Measurements from ENCODE around the gene ATP1A4. TPM values are rescaled to one million over a fixed set of nuclear protein-coding genes. Genes with fewer than 3 reads are reported as not detected.

Gene ATP1A4
- total RNA-seq, 2 experiments from 2014 or later = not detected

- POLR2A ChIA-PET = no interaction called here
These were observed 42.7 kb downstream of the ATP1A4 start for GRCh38 chr1:160193832-160194736.

DNA sequence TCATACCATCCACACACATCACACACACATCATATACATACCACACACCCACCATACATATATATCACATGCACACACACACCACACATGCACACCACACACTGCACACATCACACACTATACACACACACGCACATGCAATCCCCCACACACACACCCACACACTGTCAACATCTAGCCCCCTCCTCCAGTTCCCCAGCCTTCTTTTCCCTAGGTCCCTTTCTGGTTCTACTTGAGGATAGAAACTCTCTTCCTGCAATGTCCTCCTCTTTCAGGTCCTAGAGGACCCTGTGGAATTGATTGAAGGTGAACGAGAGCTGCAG lies 43.3 kb downstream of the ATP1A4 start:
- CTCF ChIA-PET = interaction anchor here (1.1 to 2.2 kb wide), 2 partner anchors 57 to 97 kb away, joined by 4 to 13 read pairs; no protein-coding TSS in a partner anchor
- POLR2A ChIA-PET = no interaction called here

More at GRCh38 chr1:160193832-160194736, 42.7 kb downstream of the ATP1A4 start:
- CTCF ChIA-PET = interaction anchor here (0.6 to 2.4 kb wide), 23 partner anchors 8 to 352 kb away, joined by 3 to 18 read pairs (median 4); partner anchors contain the start of genes DCAF8 and PEX19

DNA sequence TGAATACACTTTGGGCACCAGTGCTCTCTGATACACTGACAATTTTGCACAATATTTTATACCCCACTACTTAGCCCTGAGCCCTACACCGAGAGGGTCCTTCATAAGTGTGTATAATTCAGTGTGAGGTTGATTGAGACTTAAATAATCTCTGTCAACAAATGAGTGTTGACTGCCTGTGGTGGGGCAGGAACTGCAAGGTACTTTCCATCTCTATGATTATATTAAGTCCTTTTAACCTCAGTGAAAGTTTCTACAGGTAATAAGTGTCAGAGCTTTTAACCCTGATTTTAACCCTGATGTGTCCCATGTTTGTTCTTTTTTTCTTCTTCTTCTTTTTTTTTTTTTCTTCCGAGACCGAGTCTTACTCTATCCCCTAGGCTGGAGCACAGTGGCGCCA lies 44.7 kb downstream of the ATP1A4 start:
- POLR2A ChIA-PET = no interaction called here
- CTCF ChIA-PET = interaction anchor here (0.7 to 2.2 kb wide), 2 partner anchors 96 to 141 kb away, joined by 3 to 13 read pairs; no protein-coding TSS in a partner anchor

DNA sequence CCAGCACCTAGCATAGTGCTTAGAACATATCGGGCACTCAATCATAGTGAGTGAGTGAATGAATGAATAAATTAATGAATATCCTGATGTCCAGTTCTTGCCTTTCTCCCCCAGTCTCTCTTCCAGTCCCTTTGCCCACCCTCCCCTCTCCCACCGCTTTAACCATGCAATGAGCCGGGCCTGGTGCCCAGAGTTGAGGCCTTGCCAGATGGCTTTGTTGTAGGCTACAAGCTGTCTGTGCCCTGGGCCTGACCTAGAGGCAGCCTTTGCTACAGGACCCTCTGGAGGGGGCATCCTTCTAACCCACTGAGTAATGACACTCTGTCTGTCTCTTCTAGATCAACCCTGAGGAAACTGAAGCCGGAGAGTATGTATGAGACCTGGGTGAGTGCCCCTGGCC lies 45.8 kb downstream of the ATP1A4 start:
- ChIA-PET POLR2A (no interaction called here), CTCF (interaction anchor here (1.2 kb wide), 1 partner anchor 92 kb away, joined by 3 read pairs; no protein-coding TSS in a partner anchor)

DNA sequence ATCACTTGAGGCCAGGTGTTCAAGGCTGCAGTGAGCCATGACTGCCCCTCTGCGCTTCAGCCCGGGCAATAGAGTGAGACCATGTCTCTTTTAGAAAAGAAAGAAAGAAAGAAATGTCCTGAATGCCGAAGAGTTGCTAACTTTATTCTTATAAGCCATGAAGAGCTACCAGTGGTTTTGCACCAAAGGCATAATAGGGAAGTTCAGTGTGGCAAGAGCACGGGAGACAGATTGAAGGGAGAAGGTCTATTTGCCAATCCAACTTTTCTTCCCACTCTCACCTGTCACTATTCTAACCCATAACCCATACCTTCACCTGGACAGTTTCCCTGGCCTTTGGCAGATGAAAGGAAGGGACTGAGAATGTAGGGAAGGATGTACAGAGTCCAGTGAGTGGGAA lies 49.4 kb downstream of the ATP1A4 start:
- POLR2A ChIA-PET = no interaction called here

DNA sequence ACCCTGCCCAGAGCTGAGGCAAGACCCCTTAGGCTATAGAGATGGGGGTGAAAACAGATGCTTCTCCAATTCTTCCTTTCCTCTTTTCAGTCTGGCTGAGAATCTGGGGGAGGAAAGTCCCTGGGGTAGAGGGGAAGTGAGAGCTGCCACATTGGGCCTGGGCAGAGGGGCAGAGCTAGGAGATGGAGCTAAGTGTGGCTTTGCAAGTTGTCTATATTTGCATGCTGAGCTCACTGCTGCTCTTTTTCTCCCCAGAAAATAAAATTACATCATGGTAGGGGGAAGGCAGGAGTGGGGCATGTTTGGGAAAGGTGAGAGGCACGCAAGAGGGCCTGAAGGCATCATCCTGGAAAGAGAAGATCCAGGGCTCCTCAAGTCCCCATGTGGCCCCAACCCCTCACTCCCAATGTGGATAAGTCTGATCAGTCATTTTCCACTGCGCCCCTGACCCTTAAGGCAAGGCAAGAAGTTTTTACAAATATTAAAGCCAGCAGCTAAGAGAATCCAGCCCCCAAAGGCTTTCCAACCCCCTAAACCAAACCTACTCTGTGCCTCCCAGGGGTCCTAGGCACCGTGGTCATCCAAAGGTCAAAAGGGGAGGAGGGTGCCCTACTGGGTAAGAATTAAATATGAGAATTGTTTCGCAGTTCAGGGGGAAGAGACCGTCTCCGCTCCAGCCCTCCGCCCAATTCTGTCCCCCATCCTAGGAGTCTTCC lies 53.3 kb downstream of the ATP1A4 start:
- ChIA-PET CTCF (interaction anchor here (0.6 to 1.7 kb wide), 3 partner anchors 86 to 280 kb away, joined by 3 to 5 read pairs (median 4); partner anchors contain the start of gene IGSF8), POLR2A (no interaction called here)

More for the DNA sequence above, 49.4 kb downstream of the ATP1A4 start:
- CTCF ChIA-PET = interaction anchor here (1.3 to 1.5 kb wide), 2 partner anchors 8 to 32 kb away, joined by 3 to 8 read pairs; no protein-coding TSS in a partner anchor

DNA sequence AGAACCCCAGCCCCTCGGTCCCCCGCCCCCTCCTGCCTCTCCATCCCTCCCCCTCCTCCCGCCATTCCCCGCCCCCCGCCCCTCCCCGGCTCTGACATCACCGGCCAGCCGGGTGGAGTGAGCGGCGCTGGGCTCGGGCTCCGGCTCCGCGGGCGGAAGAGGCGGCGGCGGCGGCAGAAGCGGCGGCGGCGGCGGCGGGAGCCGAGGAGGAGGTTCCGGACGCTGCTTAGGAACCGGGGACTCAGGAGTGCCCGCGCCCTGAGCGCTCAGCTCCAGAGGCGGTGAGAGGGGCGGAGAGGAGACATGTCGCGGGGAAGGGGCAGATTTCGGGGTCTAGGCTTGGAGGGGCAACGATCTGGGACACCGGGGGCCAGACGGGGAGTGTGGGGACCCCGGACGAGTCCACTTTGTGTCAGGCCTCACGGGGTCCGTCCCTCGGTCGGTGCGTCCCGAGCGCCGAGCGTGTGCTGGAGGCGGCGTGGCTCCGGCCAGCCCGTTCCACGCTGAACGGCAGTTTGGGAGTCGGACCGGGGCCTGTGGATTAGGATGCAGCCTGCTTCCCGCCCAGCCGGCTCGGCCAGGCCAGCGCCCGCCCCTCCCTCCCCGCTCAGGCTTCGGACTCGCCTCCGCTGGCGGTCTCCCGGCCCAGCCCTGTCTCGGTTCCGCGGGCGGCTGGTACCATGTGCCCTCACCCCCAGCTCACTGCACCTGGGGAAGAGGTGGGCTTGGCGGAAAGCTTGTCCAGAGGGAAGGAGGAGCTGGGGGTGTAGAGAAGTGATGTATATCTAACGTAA lies 54.0 kb downstream of the ATP1A4 start, which contains the start of gene PEA15:
PEA15 (plus strand) TSS at position 143 of the 794 bp plus-strand sequence. CDS start 6,161 bp downstream, outside the sequence.
- ChIA-PET CTCF (interaction anchor here (0.6 to 1.7 kb wide), 4 partner anchors 12 to 281 kb away, joined by 3 to 5 read pairs (median 3); partner anchors contain the start of gene IGSF8), POLR2A (no interaction called here)

DNA sequence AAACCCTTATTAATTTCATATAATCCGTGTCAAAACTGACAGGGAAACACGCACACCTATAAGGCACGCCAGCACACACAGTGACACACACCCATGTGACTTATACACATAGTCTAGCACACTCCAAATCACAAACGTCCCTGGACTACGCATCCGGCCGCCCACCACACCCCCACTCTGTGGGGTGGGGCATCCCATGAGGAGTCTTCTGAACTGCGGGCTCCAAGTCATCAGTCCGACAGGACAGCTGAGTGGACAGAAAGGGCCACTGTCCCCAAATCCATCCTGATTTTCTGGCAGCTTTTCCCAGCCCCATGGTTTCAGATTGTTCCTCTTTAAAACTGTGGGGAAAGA lies 54.6 kb downstream of the ATP1A4 start:
- CTCF ChIA-PET = interaction anchor here (0.6 to 1.7 kb wide), 3 partner anchors 13 to 86 kb away, joined by 3 to 4 read pairs (median 3); no protein-coding TSS in a partner anchor
- POLR2A ChIA-PET = interaction anchor here (0.6 kb wide), 1 partner anchor 83 kb away, joined by 4 read pairs; no protein-coding TSS in a partner anchor

GRCh38 chr1:160206421-160207117 lies 55.2 kb downstream of the ATP1A4 start:
- ChIA-PET POLR2A (interaction anchor here (0.6 to 2.4 kb wide), 2 partner anchors 78 to 82 kb away, joined by 4 to 7 read pairs; partner anchors contain the start of gene PEX19), CTCF (interaction anchor here (0.6 to 1.7 kb wide), 3 partner anchors 13 to 85 kb away, joined by 3 to 4 read pairs (median 3); no protein-coding TSS in a partner anchor)

DNA sequence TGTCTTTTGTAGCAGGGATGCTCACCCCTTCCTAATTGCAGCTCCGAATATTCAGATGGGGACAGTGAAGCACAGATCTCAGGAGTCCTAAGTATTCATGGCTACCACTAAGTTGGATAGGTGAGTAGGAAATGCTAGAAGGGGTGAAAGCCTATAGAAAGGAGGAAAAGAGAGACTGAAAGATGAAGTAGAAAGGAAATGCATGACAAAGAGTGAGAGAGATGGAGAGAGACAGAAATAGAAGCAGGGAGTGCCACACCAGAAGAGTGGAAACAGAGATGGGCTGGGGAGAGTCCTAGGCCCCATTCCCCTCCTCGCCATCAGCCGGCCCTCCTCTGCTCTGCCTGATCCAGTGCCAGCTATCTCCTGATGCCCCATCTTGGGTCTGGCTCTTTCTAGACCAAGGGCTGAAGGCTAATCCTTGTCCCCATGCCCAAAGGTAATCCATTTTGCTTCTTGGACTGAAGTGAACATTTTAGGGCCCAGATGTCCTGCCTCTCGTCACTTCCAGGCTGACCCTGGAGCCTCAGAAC lies 55.8 kb downstream of the ATP1A4 start:
- CTCF ChIA-PET = interaction anchor here (1.7 to 2.6 kb wide), 2 partner anchors 14 to 15 kb away, joined by 3 to 11 read pairs; no protein-coding TSS in a partner anchor

GRCh38 chr1:160207771-160208556 lies 56.6 kb downstream of the ATP1A4 start:
- ChIA-PET POLR2A (interaction anchor here (0.7 to 2.4 kb wide), 2 partner anchors 77 to 81 kb away, joined by 3 to 7 read pairs; partner anchors contain the start of gene PEX19), CTCF (interaction anchor here (1.2 to 2.6 kb wide), 2 partner anchors 15 to 44 kb away, joined by 3 to 11 read pairs; no protein-coding TSS in a partner anchor)

More for the DNA sequence above, 55.8 kb downstream of the ATP1A4 start:
- POLR2A ChIA-PET = interaction anchor here (0.7 to 2.4 kb wide), 2 partner anchors 78 to 82 kb away, joined by 3 to 7 read pairs; partner anchors contain the start of gene PEX19

- POLR2A ChIA-PET = interaction anchor here (2.4 kb wide), 1 partner anchor 76 kb away, joined by 7 read pairs; the partner anchor contains the start of gene PEX19
- CTCF ChIA-PET = interaction anchor here (1.2 to 2.6 kb wide), 2 partner anchors 16 to 43 kb away, joined by 3 to 11 read pairs; no protein-coding TSS in a partner anchor
These were observed 57.3 kb downstream of the ATP1A4 start for GRCh38 chr1:160208557-160209320.

DNA sequence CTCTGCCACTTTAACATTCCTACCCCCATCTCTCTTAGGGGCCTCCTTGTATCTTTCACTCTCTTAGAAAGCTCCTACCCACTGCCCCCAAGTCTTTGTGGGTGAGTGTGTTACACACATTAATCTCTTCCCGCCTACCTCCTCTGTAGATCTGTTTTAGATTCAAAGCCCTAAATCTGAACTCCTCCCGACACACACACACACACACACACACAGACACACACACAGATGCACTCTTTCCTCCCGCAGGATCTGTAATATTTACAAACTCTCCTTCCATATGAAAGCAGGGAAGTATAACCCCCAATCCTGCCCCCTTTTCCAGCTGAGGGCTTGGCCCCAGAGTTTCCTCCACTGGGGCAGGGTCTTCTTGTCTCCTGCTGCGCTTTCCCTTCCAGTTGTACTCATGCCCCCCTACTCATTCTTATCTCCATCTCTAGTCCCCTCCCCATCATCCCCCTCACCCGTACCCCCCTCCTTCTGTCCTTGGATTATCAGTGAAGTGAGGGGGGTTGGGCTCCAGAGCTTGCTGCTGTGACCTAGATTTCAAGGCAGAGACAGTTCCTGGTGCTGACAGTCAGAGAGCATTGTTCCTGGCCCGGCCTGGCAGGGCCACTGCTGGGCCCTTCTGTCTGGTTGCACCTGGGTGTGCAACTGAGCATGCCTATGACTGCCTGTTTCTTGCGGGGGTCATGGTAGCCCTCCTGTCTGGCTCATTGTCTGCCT lies 58.1 kb downstream of the ATP1A4 start:
- CTCF ChIA-PET = interaction anchor here (0.6 to 2.6 kb wide), 3 partner anchors 17 to 79 kb away, joined by 3 to 11 read pairs (median 3); no protein-coding TSS in a partner anchor
- POLR2A ChIA-PET = interaction anchor here (2.4 kb wide), 1 partner anchor 75 kb away, joined by 7 read pairs; the partner anchor contains the start of gene PEX19

- POLR2A ChIA-PET = no interaction called here
- CTCF ChIA-PET = no interaction called here
These were observed 59.2 kb downstream of the ATP1A4 start for GRCh38 chr1:160210561-160210960.

All from activated CD8-positive, alpha-beta memory T cell treated with anti-CD3 and anti-CD28 coated beads for 36 hours (primary cell).